Left ventricle myocardium inferior (tissue), 1 donor: ENCODE measurements around the gene EFEMP2. TPM values are rescaled to one million over a fixed set of nuclear protein-coding genes. Genes with fewer than 3 reads are reported as not detected.
"Not testable (repeated sequence)": the region's sequence is repeated elsewhere in the genome, so short reads cannot be mapped to it uniquely, and the experiment has no call there.

Experiments used
- DNase-seq: peaks from one replicate; pipeline ENCODE4 v3.0.0-alpha.2; 2020
- H3K27ac ChIP-seq: fragments of 200-600 bp; replicated peaks from 2 replicates; pipeline ENCODE4 v1.8.0; 2021
- H3K27me3 ChIP-seq: fragments of 200-600 bp; 2 replicates; pipeline ENCODE4 v1.8.0; 2021; ENCODE audit warnings: low read depth
- H3K36me3 ChIP-seq: fragments of 200-600 bp; 2 replicates; pipeline ENCODE4 v1.8.0; 2021
- H3K4me1 ChIP-seq: fragments of 200-600 bp; 2 replicates; pipeline ENCODE4 v1.8.0; 2021
- H3K4me3 ChIP-seq: fragments of 200-600 bp; 2 replicates; pipeline ENCODE4 v1.8.0; 2021; ENCODE audit warnings: mild to moderate bottlenecking, moderate library complexity
- H3K9me3 ChIP-seq: fragments of 200-600 bp; replicated peaks from 2 replicates; pipeline ENCODE4 v1.8.0; 2021
- intact Hi-C: fragments of 100-400 bp; cut with micrococcal nuclease; formaldehyde crosslinking; loops from one replicate; pipeline ENCODE4 v1.11.0; 2022
- total RNA-seq: library from RNA; stranded (reverse); fragmentation: NEBNext Ultra II Directional; extraction: Animal tissue kit (Norgen Biotek cat#: 25700); gene quantifications from one replicate; pipeline ENCODE4 v1.2.1, GENCODE V29; 2021
- TF ChIP-seq, protein P1 (sequence below): fragments of 200-600 bp; IDR thresholded peaks from 2 replicates; pipeline ENCODE4 v1.8.0; 2021; ENCODE audit warnings: antibody characterized with exemption, mild to moderate bottlenecking, borderline replicate concordance
- donor health status: DM: no; HTN: yes; CAD: no; lungs with severe emphysema.

The EFEMP2 gene
- total RNA-seq, 1 donor from 2014 or later = 85.1 TPM

DNA sequence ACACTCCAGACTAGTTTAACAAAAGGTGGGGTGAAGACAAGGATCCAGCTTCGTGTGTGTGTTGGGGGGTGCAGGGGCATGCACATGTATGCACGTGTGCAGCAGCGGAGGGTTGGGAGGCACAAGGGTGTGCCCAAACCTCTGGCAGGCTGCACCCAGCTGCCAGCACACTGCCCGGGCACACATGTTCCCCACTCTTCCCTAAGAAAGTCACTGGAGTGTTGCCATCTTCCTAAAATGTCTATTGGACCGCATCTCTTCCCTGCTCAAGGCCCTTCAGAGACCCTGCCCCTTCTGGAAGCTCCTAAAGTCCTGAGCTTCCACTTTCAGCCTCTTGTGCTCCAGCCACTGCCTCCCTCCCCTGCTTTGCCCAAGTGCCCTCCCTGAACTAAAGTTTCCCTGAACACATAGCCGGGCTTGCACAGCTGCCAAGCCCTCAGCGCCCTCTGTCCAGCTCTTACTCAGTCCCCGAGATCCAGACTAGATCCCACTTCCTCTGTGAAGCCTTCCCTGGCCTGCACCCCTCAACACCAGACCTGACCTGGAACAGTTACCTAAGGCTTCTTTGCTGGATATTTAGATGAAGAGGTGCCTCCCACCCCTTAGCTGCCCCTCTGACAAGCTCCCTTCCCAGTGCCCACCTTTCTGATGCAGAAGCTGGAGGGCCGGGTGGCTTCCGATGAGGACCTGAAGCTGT lies 20.6 kb downstream of the EFEMP2 start:
- no peak overlapping the region for H3K27ac ChIP-seq
- TF ChIP-seq, protein P1, sequence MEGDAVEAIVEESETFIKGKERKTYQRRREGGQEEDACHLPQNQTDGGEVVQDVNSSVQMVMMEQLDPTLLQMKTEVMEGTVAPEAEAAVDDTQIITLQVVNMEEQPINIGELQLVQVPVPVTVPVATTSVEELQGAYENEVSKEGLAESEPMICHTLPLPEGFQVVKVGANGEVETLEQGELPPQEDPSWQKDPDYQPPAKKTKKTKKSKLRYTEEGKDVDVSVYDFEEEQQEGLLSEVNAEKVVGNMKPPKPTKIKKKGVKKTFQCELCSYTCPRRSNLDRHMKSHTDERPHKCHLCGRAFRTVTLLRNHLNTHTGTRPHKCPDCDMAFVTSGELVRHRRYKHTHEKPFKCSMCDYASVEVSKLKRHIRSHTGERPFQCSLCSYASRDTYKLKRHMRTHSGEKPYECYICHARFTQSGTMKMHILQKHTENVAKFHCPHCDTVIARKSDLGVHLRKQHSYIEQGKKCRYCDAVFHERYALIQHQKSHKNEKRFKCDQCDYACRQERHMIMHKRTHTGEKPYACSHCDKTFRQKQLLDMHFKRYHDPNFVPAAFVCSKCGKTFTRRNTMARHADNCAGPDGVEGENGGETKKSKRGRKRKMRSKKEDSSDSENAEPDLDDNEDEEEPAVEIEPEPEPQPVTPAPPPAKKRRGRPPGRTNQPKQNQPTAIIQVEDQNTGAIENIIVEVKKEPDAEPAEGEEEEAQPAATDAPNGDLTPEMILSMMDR = no peak
- no peaks in the 10 kb centered on the region for H3K27me3 ChIP-seq
- H3K36me3 ChIP-seq = peaks cover 60% of the 10 kb centered on the region
- intact Hi-C loops = no loop called here
- H3K9me3 ChIP-seq = peaks cover 9% of the 10 kb centered on the region
- H3K4me1 ChIP-seq = peaks cover 34% of the 10 kb centered on the region
- DNase-seq = no peak
- H3K4me3 ChIP-seq = no peak overlapping the region

DNA sequence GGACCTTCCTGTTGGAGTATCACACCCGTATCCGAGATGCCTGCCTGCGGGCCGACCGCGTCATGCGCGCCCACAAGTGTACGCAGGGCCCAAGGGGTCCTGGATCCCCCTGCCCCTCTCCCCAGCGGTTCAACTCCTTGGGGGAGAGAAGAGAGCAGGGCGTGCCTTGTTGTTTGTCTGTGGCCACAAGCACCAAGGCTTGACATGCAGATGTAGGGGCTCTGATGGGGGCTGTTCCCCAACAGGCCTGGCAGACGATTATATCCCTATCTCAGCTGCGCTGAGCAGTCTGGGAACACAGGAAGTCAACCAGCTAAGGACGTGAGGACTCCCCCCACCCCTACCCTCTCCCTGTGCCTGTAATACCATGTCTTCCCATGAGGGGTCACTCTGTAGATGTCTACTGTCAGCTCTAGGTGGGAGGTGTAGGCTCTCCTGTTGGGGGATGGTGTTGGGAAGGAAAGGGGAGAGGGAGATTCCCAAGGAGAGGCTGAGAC lies 21.5 kb downstream of the EFEMP2 start:
- DNase-seq = no peak
- peaks cover 57% of the 10 kb centered on the region for H3K36me3 ChIP-seq
- no peak overlapping the region for H3K27ac ChIP-seq
- intact Hi-C loops = no loop called here
- H3K27me3 ChIP-seq = no peaks in the 10 kb centered on the region
- TF ChIP-seq, protein P1 = peak; percentile 26
- H3K4me3 ChIP-seq = no peak overlapping the region
- peaks cover 26% of the 10 kb centered on the region for H3K4me1 ChIP-seq
- H3K9me3 ChIP-seq = peaks cover 9% of the 10 kb centered on the region

GRCh38 chr11:65850217-65851082 lies 22.1 kb downstream of the EFEMP2 start:
- peaks cover 9% of the 10 kb centered on the region for H3K9me3 ChIP-seq
- peaks cover 50% of the 10 kb centered on the region for H3K36me3 ChIP-seq
- H3K4me1 ChIP-seq = peaks cover 19% of the 10 kb centered on the region
- TF ChIP-seq, protein P1 = no peak
- DNase-seq = no peak
- H3K27me3 ChIP-seq = no peaks in the 10 kb centered on the region
- H3K4me3 ChIP-seq = no peak overlapping the region
- H3K27ac ChIP-seq = no peak overlapping the region
- intact Hi-C loops = no loop called here

- Histone ChIP-seq H3K9me3 (peaks cover 9% of the 10 kb centered on the region), H3K4me3 (no peak overlapping the region), H3K36me3 (peaks cover 44% of the 10 kb centered on the region), H3K4me1 (peaks cover 13% of the 10 kb centered on the region), H3K27me3 (no peaks in the 10 kb centered on the region), H3K27ac (no peak overlapping the region)
- TF ChIP-seq, protein P1 = no peak
- intact Hi-C loops = no loop called here
- no peak for DNase-seq
These were observed 22.8 kb downstream of the EFEMP2 start for GRCh38 chr11:65849771-65850216.

GRCh38 chr11:65849366-65849765 lies 23.2 kb downstream of the EFEMP2 start:
- Histone ChIP-seq H3K4me1 (peaks cover 9% of the 10 kb centered on the region), H3K36me3 (peaks cover 40% of the 10 kb centered on the region), H3K4me3 (no peak overlapping the region), H3K27ac (no peak overlapping the region), H3K27me3 (no peaks in the 10 kb centered on the region), H3K9me3 (peaks cover 9% of the 10 kb centered on the region)
- no peak for DNase-seq
- TF ChIP-seq, protein P1 = no peak
- intact Hi-C loops = no loop called here

GRCh38 chr11:65848693-65849092 lies 23.9 kb downstream of the EFEMP2 start:
- H3K4me1 ChIP-seq, H3K4me3 ChIP-seq, H3K27ac ChIP-seq, DNase-seq, H3K27me3 ChIP-seq, intact Hi-C loops, H3K9me3 ChIP-seq: not testable (repeated sequence)
- H3K36me3 ChIP-seq = peaks cover 33% of the 10 kb centered on the region
